ENCODE data around the gene GPR171. TPM values are rescaled to one million over a fixed set of nuclear protein-coding genes. Genes with fewer than 3 reads are reported as not detected.

GPR171 gene
- total and polyA plus RNA-seq, 12 donors, result 0.31 to 3.7 (median 0.50) TPM; not detected in 6

DNA sequence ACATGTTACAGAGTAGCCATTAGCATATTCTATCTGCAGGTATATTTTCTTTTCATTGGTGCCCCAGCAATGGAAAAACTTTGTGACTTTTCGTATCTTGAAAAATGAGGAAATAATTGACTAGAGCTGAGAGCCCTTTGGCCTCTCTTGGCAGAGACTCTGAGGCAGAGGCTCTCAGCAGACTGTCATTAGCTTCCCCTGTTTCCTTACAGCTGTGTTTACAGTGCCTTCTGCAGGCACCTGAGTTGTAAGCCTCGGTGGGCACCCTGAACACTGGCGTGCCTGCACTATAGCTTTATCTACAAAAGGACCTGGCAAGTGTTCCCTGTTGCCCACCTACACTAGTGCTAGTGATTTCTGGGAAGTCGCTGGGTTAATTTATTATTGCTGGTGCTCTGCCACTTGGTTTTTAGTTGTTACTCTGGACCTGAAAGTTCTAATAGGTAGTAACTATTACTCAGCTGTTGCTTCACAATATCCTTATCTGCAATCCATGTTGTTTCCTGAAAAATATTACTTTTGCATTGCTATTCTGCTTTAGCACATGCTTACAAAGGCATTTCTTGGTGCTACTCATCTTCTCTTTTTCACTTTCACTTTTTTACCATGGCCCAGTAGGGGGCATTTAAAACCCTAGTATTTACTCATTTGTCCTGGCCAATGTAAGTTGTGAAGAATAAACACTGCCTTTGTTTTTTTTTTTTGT lies 7.8 kb upstream of the GPR171 start:
- TF ChIP-seq, protein P1, sequence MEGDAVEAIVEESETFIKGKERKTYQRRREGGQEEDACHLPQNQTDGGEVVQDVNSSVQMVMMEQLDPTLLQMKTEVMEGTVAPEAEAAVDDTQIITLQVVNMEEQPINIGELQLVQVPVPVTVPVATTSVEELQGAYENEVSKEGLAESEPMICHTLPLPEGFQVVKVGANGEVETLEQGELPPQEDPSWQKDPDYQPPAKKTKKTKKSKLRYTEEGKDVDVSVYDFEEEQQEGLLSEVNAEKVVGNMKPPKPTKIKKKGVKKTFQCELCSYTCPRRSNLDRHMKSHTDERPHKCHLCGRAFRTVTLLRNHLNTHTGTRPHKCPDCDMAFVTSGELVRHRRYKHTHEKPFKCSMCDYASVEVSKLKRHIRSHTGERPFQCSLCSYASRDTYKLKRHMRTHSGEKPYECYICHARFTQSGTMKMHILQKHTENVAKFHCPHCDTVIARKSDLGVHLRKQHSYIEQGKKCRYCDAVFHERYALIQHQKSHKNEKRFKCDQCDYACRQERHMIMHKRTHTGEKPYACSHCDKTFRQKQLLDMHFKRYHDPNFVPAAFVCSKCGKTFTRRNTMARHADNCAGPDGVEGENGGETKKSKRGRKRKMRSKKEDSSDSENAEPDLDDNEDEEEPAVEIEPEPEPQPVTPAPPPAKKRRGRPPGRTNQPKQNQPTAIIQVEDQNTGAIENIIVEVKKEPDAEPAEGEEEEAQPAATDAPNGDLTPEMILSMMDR (IDR thresholded peaks at IDR 0.05), result peak in 1 of 9 donors; percentile 17
- 54 to 62% methylated on average over 4 of the region's 4 CpGs for WGBS, 2 donors
- DNase-seq (no peak), ATAC-seq (peak in 6 of 8 donors; percentile 33 to 55 (median 45))
- Histone ChIP-seq H3K4me3 (no peak overlapping the region), H3K36me3 (no peaks in the 10 kb centered on the region), H3K4me1 (peaks cover 0 to 10% (median 0%) of the 10 kb centered on the region in 9 donors), H3K27ac (peak overlapping the region in 1 of 10 donors; percentile 54), H3K9me3 (no peaks in the 10 kb centered on the region), H3K27me3 (no peaks in the 10 kb centered on the region)
- intact Hi-C loops (cut with DNase I), result no loop called here

DNA sequence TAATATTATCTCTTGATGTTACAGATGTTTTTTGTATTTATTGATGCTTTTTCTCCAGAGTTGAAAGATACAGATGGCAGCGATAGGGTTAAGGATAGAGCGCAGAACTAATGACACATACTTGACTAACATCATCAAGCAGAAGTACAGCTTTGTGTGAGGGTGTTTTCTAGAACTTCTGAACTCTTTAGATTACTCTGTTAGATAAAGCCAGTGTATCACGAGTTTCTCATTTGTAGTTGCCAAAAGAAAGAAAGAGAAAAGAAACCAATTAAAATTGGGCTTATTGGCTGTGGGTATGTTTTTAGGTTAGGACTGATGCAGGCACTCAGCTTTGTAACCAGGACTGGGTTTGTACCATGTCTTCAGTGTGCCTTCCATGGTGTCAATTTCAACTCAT lies 6.6 kb upstream of the GPR171 start:
- 86 to 96% methylated on average over 3 of the region's 3 CpGs for WGBS, 2 donors
- no peak for DNase-seq
- Histone ChIP-seq H3K9me3 (no peaks in the 10 kb centered on the region), H3K4me3 (no peak overlapping the region), H3K36me3 (no peaks in the 10 kb centered on the region), H3K27me3 (no peaks in the 10 kb centered on the region), H3K4me1 (peaks cover 0 to 14% (median 0%) of the 10 kb centered on the region in 9 donors), H3K27ac (no peak overlapping the region)
- TF ChIP-seq, protein P1 (IDR thresholded peaks at IDR 0.05), result no peak
- ATAC-seq, result no peak
- intact Hi-C loops (cut with DNase I), result no loop called here

- Histone ChIP-seq H3K36me3 (no peaks in the 10 kb centered on the region), H3K9me3 (no peaks in the 10 kb centered on the region), H3K27ac (no peak overlapping the region), H3K4me1 (peaks cover 0 to 20% (median 0%) of the 10 kb centered on the region in 9 donors), H3K4me3 (no peak overlapping the region), H3K27me3 (no peaks in the 10 kb centered on the region)
- DNase-seq, result no peak
- ATAC-seq, result no peak
- intact Hi-C loops (cut with DNase I), result no loop called here
- 88 to 89% methylated on average over 3 of the region's 3 CpGs for WGBS, 2 donors
- TF ChIP-seq, protein P1 (IDR thresholded peaks at IDR 0.05), result no peak
Observed at GRCh38 chr3:151206201-151206600, 3.2 kb upstream of the GPR171 start.

DNA sequence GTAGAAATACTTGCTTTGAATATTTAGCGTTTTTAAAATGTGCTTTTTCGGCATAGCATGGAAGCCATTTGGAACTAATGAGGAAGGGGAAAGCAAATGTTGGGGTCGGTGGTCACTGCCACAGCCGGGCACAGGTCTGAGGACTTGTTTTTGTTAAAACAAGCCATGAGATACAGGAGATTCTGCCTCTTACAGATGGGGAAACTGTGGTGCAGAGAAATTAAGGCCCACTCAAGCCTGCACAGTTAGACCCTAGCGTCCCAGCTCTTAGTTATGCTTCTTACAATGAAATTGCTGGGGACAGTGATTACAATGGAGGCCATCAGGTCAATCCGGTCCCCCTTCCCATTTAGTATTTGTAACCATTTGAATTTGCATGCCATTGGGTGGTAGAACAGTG lies 2.5 kb upstream of the GPR171 start:
- no peaks in the 10 kb centered on the region for H3K9me3 ChIP-seq
- intact Hi-C loops (cut with DNase I), result no loop called here
- no peaks in the 10 kb centered on the region for H3K36me3 ChIP-seq
- H3K27me3 ChIP-seq, result no peaks in the 10 kb centered on the region
- no peak overlapping the region for H3K4me3 ChIP-seq
- no peak for DNase-seq
- H3K27ac ChIP-seq, result peak overlapping the region in 1 of 10 donors; percentile 77
- TF ChIP-seq, protein P1 (IDR thresholded peaks at IDR 0.05), result no peak
- WGBS, 2 donors, result 92 to 96% methylated on average over 6 of the region's 6 CpGs
- no peak for ATAC-seq
- peaks cover 0 to 13% (median 0%) of the 10 kb centered on the region in 9 donors for H3K4me1 ChIP-seq
